ENCODE results near the gene AQP6. TPM values are rescaled to one million over a fixed set of nuclear protein-coding genes. Genes with fewer than 3 reads are reported as not detected.

The AQP6 gene, protein sequence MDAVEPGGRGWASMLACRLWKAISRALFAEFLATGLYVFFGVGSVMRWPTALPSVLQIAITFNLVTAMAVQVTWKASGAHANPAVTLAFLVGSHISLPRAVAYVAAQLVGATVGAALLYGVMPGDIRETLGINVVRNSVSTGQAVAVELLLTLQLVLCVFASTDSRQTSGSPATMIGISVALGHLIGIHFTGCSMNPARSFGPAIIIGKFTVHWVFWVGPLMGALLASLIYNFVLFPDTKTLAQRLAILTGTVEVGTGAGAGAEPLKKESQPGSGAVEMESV
- 1 to 10 TPM in 1 of 4 donors, not detected in 3; 1.9 TPM for total RNA-seq

GRCh38 chr12:49972641-49973360, at the start of gene AQP6:
TSS of gene AQP6 (plus strand) at chr12:49972947. CDS start at chr12:49973174, 227 bp downstream.
- TF ChIP-seq, protein P1, sequence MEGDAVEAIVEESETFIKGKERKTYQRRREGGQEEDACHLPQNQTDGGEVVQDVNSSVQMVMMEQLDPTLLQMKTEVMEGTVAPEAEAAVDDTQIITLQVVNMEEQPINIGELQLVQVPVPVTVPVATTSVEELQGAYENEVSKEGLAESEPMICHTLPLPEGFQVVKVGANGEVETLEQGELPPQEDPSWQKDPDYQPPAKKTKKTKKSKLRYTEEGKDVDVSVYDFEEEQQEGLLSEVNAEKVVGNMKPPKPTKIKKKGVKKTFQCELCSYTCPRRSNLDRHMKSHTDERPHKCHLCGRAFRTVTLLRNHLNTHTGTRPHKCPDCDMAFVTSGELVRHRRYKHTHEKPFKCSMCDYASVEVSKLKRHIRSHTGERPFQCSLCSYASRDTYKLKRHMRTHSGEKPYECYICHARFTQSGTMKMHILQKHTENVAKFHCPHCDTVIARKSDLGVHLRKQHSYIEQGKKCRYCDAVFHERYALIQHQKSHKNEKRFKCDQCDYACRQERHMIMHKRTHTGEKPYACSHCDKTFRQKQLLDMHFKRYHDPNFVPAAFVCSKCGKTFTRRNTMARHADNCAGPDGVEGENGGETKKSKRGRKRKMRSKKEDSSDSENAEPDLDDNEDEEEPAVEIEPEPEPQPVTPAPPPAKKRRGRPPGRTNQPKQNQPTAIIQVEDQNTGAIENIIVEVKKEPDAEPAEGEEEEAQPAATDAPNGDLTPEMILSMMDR (IDR thresholded peaks at IDR 0.05; ENCODE audit: low read depth) = no peak

- TF ChIP-seq, protein P1 (IDR thresholded peaks at IDR 0.05; ENCODE audit: low read depth) = no peak
Observed at GRCh38 chr12:49923035-49923644, 49.6 kb upstream of the AQP6 start.

GRCh38 chr12:49923880-49924556, 48.7 kb upstream of the AQP6 start:
- TF ChIP-seq, protein P1 (IDR thresholded peaks at IDR 0.05; ENCODE audit: low read depth) = no peak

GRCh38 chr12:49924628-49925246, 48.0 kb upstream of the AQP6 start:
- TF ChIP-seq, protein P1 (IDR thresholded peaks at IDR 0.05; ENCODE audit: low read depth) = no peak

- TF ChIP-seq, protein P1 (IDR thresholded peaks at IDR 0.05; ENCODE audit: low read depth) = no peak
Observed at GRCh38 chr12:49925433-49926204, 47.1 kb upstream of the AQP6 start.

GRCh38 chr12:49928471-49928870, 44.3 kb upstream of the AQP6 start:
- TF ChIP-seq, protein P1 (IDR thresholded peaks at IDR 0.05; ENCODE audit: low read depth) = no peak
